B cell (primary cell): ENCODE results near the gene IL17REL. TPM values are rescaled to one million over a fixed set of nuclear protein-coding genes. Genes with fewer than 3 reads are reported as not detected.
A peak's percentile ranks its signal among the peaks of the same experiment; 100 is the strongest.

Experiments used
- ATAC-seq: fragments of 200-7000 bp; cut with Tn5 transposase; one replicate; pipeline ENCODE4 v1.10.0; 2021; ENCODE audit warnings: low read depth, mild to moderate bottlenecking, moderate number of reproducible peaks, moderate library complexity
- CTCF ChIA-PET: fragments of 350-600 bp; sonication (Branson Sonifier 250); formaldehyde crosslinking; loops from one replicate; lab custom pipeline; 2021; ENCODE audit warnings: antibody characterized with exemption, inconsistent platforms; lab: Charles Lee
- POLR2A ChIA-PET: fragments of 350-600 bp; sonication (Branson Sonifier 250); formaldehyde crosslinking; loops from one replicate; lab custom pipeline; 2021; ENCODE audit warnings: antibody characterized with exemption; lab: Charles Lee
- DNase-seq: peaks from one replicate; pipeline ENCODE4 v3.0.0; 2013
- H2AFZ ChIP-seq: 2 replicates; pipeline ENCODE4 v1.6.1; 2012; ENCODE audit warnings: mild to moderate bottlenecking, low read depth, low read length; ENCODE audit not compliant: insufficient read depth, poor library complexity, severe bottlenecking
- H3K27ac ChIP-seq, 2 donors: 1 replicate in 1 of 2; 2 replicates in 1 of 2; pipeline ENCODE4 v1.5.1; 2012 to 2013; ENCODE audit warnings: low read length in 2 of 2, mild to moderate bottlenecking in 2 of 2, moderate library complexity in 1 of 2
- H3K27me3 ChIP-seq, 4 experiments: fragments of 200-600 bp in 1 of 4; sonication (generic) in 1 of 4; replicated peaks in 1 of 4; 1 replicate in 2 of 4; 2 replicates in 2 of 4; pipeline versions ENCODE4 v1.6.1 to v1.7.0; 2013 to 2016; ENCODE audit warnings: low read length in 3 of 4, mild to moderate bottlenecking in 2 of 4, mixed read lengths in 1 of 4, moderate library complexity in 1 of 4; ENCODE audit not compliant: insufficient read depth in 4 of 4, control insufficient read depth in 3 of 4; ENCODE audit errors: control extremely low read depth in 1 of 4
- H3K36me3 ChIP-seq, 2 experiments: replicated peaks in 1 of 2; 1 replicate in 1 of 2; 2 replicates in 1 of 2; pipeline versions ENCODE4 v1.6.1 to v1.7.1; 2013; ENCODE audit warnings: low read length in 1 of 2; ENCODE audit not compliant: insufficient read depth in 2 of 2, control insufficient read depth in 1 of 2; ENCODE audit errors: control extremely low read depth in 1 of 2, extremely low read depth in 1 of 2
- H3K4me1 ChIP-seq, 2 donors: fragments of 200-600 bp in 1 of 2; sonication (generic) in 1 of 2; 1 replicate in 1 of 2; 2 replicates in 1 of 2; pipeline versions ENCODE4 v1.5.1 to v1.6.1; 2013 to 2017; ENCODE audit warnings: low read length in 2 of 2; ENCODE audit not compliant: control insufficient read depth in 2 of 2, insufficient read depth in 2 of 2
- H3K4me2 ChIP-seq: replicated peaks from 2 replicates; pipeline ENCODE3; 2012; ENCODE audit warnings: mild to moderate bottlenecking, low read depth, low read length; ENCODE audit not compliant: poor library complexity, severe bottlenecking
- H3K4me3 ChIP-seq, 5 experiments: fragments of 200-600 bp in 1 of 5; sonication (generic) in 1 of 5; 1 replicate in 3 of 5; 2 replicates in 2 of 5; pipeline versions ENCODE4 v1.5.1 to v1.7.0; 2011 to 2016; ENCODE audit warnings: low read length in 4 of 5, mild to moderate bottlenecking in 4 of 5, low read depth in 2 of 5, control low read depth in 1 of 5, moderate library complexity in 1 of 5; ENCODE audit not compliant: insufficient read depth in 1 of 5; ENCODE audit errors: control extremely low read depth in 1 of 5, extremely low read depth in 1 of 5
- H3K79me2 ChIP-seq: fragments of 200-600 bp; sonication (generic); one replicate; pipeline ENCODE4 v1.6.0; 2016; ENCODE audit warnings: low read length; ENCODE audit not compliant: control insufficient read depth, insufficient read depth
- H3K9ac ChIP-seq: fragments of 200-600 bp; sonication (generic); 2 replicates; pipeline ENCODE4 v1.6.1; 2017; ENCODE audit warnings: mild to moderate bottlenecking, low read length, moderate library complexity
- H3K9me3 ChIP-seq, 3 donors: one replicate each; pipeline versions ENCODE4 v1.6.1 to v1.7.1; 2013; ENCODE audit warnings: low read length in 2 of 3; ENCODE audit not compliant: control insufficient read depth in 2 of 3, insufficient read depth in 1 of 3; ENCODE audit errors: control extremely low read depth in 1 of 3
- H4K20me1 ChIP-seq: 2 replicates; pipeline ENCODE4 v1.6.0; 2012; ENCODE audit warnings: mild to moderate bottlenecking, low read length; ENCODE audit not compliant: insufficient read depth, control insufficient read depth, poor library complexity, severe bottlenecking
- H3K27ac Mint-ChIP-seq: one replicate; pipeline ENCODE4 v1.8.0; 2021; ENCODE audit warnings: mixed read lengths
- H3K27me3 Mint-ChIP-seq: one replicate; pipeline ENCODE4 v1.8.0; 2021; ENCODE audit warnings: mixed read lengths
- H3K4me1 Mint-ChIP-seq: one replicate; pipeline ENCODE4 v1.8.0; 2021; ENCODE audit warnings: mixed read lengths
- H3K4me3 Mint-ChIP-seq: one replicate; pipeline ENCODE4 v1.8.0; 2021; ENCODE audit warnings: mixed read lengths
- H3K9me3 Mint-ChIP-seq: one replicate; pipeline ENCODE4 v1.8.0; 2022; ENCODE audit warnings: mixed read lengths; ENCODE audit not compliant: insufficient read depth
- CTCF ChIP-seq: fragments of 200-600 bp; IDR thresholded peaks from one replicate; pipeline ENCODE4 v1.8.0; 2022; ENCODE audit warnings: antibody characterized with exemption, mild to moderate bottlenecking
- EZH2 ChIP-seq: IDR thresholded peaks from 2 replicates; pipeline ENCODE4 v1.6.1; 2012; ENCODE audit warnings: borderline replicate concordance, low read depth, mild to moderate bottlenecking, moderate library complexity, low read length; ENCODE audit not compliant: insufficient read depth, poor library complexity, severe bottlenecking
- WGBS: methylation state at CpG from one replicate; pipeline ENCODE4 v1.1.5; 2013; ENCODE audit warnings: missing lambda C conversion rate; ENCODE audit not compliant: insufficient coverage; 5-methylcytosine and 5-hydroxymethylcytosine counted together
- intact Hi-C: fragments of 100-400 bp; cut with micrococcal nuclease; formaldehyde crosslinking; loops from one replicate; pipeline ENCODE4 v1.10.0; 2022
- polyA plus RNA-seq: library from polyadenylated mRNA; depleted of rRNA; stranded (reverse); fragments of >200 nt; gene quantifications from 2 replicates; pipeline ENCODE4 v1.2.3, GENCODE V29; 2012
- total RNA-seq, 2 donors: library from RNA; stranded (reverse); fragments of 120-200 nt in 1 of 2; gene quantifications; 1 replicate in 1 of 2; 2 replicates in 1 of 2; pipeline versions ENCODE4 v1.2.3 to v1.2.4, GENCODE V29; 2013 to 2022

Gene IL17REL
- total and polyA plus RNA-seq, 2 donors (not counting 1 experiment from before 2014, with no cell fraction given) = 0.09 to 0.10 TPM

DNA sequence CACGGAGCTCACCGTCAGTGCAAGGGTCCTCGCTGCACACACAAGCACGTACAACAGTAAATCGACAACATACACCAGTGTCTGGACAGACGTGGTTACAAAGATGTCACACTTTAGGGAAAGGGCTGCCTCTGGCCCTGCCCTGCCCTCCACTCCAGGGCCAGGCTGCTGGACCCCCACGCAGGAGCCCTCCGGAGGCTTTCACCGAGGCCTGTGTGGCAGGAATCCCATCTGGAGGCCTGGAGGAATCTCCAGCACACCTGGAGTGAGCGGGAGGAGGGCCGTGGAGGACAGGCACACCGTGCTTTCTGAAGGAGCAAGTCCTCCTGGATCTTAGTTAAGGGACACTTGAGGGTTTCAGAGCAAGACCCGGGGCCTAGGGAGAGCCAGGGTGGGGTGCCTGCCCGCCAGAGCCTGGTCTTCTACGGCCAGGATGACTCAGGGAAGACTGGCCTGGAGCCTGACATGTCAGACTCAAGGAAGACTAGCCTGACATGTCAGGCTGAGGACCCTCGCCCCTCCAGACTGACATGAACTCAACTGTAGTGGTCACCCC lies 54.1 kb downstream of the IL17REL start:
- H3K27me3 ChIP-seq = no peaks in the 10 kb centered on the region
- peaks cover 20% of the 10 kb centered on the region for H3K4me1 Mint-ChIP-seq
- H3K4me2 ChIP-seq = no peak overlapping the region
- peaks cover 0 to 14% of the 10 kb centered on the region in 2 experiments for H3K36me3 ChIP-seq
- no peak overlapping the region for H3K4me3 ChIP-seq
- CTCF ChIA-PET = interaction anchor here (3.9 to 5.9 kb wide), 2 partner anchors 22 to 28 kb away, joined by 17 to 60 read pairs; no protein-coding TSS in a partner anchor
- H4K20me1 ChIP-seq = peaks cover 24% of the 10 kb centered on the region
- no peak overlapping the region for H3K9ac ChIP-seq
- ATAC-seq (no peak), DNase-seq (no peak)
- peak overlapping the region; percentile 78 for H3K27ac Mint-ChIP-seq
- peaks cover 25% of the 10 kb centered on the region for H3K79me2 ChIP-seq
- H3K4me1 ChIP-seq = peaks cover 18 to 27% of the 10 kb centered on the region in 2 donors
- no peak overlapping the region for H3K27ac ChIP-seq
- H2AFZ ChIP-seq = no peak overlapping the region
- no peaks in the 10 kb centered on the region for H3K9me3 ChIP-seq
- WGBS = 98% methylated on average over 15 of the region's 16 CpGs
- TF ChIP-seq CTCF = no peak
- TF ChIP-seq EZH2 = no peak
- H3K9me3 Mint-ChIP-seq = no peaks in the 10 kb centered on the region
- intact Hi-C loops = no loop called here
- no peaks in the 10 kb centered on the region for H3K27me3 Mint-ChIP-seq
- peak overlapping the region; percentile 87 for H3K4me3 Mint-ChIP-seq
- POLR2A ChIA-PET = interaction anchor here (1.1 to 4.9 kb wide), 4 partner anchors 10 to 23 kb away, joined by 5 to 94 read pairs (median 24); no protein-coding TSS in a partner anchor

- no peak overlapping the region for H3K4me3 ChIP-seq
- DNase-seq (no peak), ATAC-seq (no peak)
- no peak overlapping the region for H2AFZ ChIP-seq
- no peak overlapping the region for H3K27ac ChIP-seq
- Mint-ChIP-seq H3K27me3 (no peaks in the 10 kb centered on the region), H3K4me1 (peaks cover 16% of the 10 kb centered on the region), H3K27ac (peak overlapping the region; percentile 78), H3K4me3 (peak overlapping the region; percentile 30), H3K9me3 (no peaks in the 10 kb centered on the region)
- H3K36me3 ChIP-seq = peaks cover 0 to 9% of the 10 kb centered on the region in 2 experiments
- WGBS = 95% methylated on average over 7 of the region's 12 CpGs
- ChIA-PET POLR2A (interaction anchor here (1.1 to 1.2 kb wide), 2 partner anchors 10 to 23 kb away, joined by 5 read pairs; no protein-coding TSS in a partner anchor), CTCF (interaction anchor here (0.9 to 5.9 kb wide), 3 partner anchors 21 to 73 kb away, joined by 3 to 60 read pairs (median 17); no protein-coding TSS in a partner anchor)
- H3K27me3 ChIP-seq = no peaks in the 10 kb centered on the region
- no peaks in the 10 kb centered on the region for H3K9me3 ChIP-seq
- H3K79me2 ChIP-seq = peaks cover 20% of the 10 kb centered on the region
- H4K20me1 ChIP-seq = peaks cover 18% of the 10 kb centered on the region
- intact Hi-C loops = no loop called here
- no peak overlapping the region for H3K9ac ChIP-seq
- no peak overlapping the region for H3K4me2 ChIP-seq
- TF ChIP-seq EZH2 = no peak
- TF ChIP-seq CTCF = no peak
- peaks cover 12 to 22% of the 10 kb centered on the region in 2 donors for H3K4me1 ChIP-seq
Measured at GRCh38 chr22:49957826-49958365, 54.7 kb downstream of the IL17REL start.
